SU-DHL-6 (cell line): Measurements from ENCODE around the gene SLC38A3.

ENCODE experiments used
- H2AFZ ChIP-seq: fragments of 200-600 bp; sonication (generic); 2 replicates; pipeline ENCODE4 v1.6.1; 2014; ENCODE audit warnings: low read depth, mild to moderate bottlenecking, moderate library complexity, mixed read lengths, antibody characterized with exemption, low read length; ENCODE audit not compliant: severe bottlenecking
- H3F3A ChIP-seq: fragments of 200-600 bp; shearing (Covaris generic); 2 replicates; pipeline ENCODE4 v1.6.0; 2016; ENCODE audit warnings: antibody characterized with exemption, mild to moderate bottlenecking; ENCODE audit not compliant: insufficient read depth
- H3K27ac ChIP-seq: fragments of 200-600 bp; sonication (generic); 2 replicates; pipeline ENCODE4 v1.5.1; 2016; ENCODE audit warnings: low read depth, mild to moderate bottlenecking, low read length, moderate library complexity, mixed read lengths
- H3K27me3 ChIP-seq: fragments of 200-600 bp; sonication (generic), shearing (Covaris generic); 2 replicates; pipeline ENCODE4 v1.6.0; 2014; ENCODE audit warnings: mild to moderate bottlenecking, low read length
- H3K36me3 ChIP-seq: fragments of 200-600 bp; sonication (generic); 2 replicates; pipeline ENCODE4 v1.6.1; 2014; ENCODE audit warnings: mild to moderate bottlenecking, low read length, mixed read lengths
- H3K4me2 ChIP-seq: fragments of 300-600, 200-600 bp; shearing (Covaris generic), sonication (generic); 2 replicates; pipeline ENCODE4 v1.6.0; 2014; ENCODE audit warnings: low read length, low read depth, mild to moderate bottlenecking; ENCODE audit not compliant: poor library complexity, severe bottlenecking
- H3K4me3 ChIP-seq: fragments of 200-600 bp; sonication (generic); 2 replicates; pipeline ENCODE4 v1.5.1; 2014; ENCODE audit warnings: antibody characterized with exemption, low read length, mild to moderate bottlenecking, mixed read lengths; ENCODE audit not compliant: insufficient read depth, poor library complexity, severe bottlenecking
- H3K79me2 ChIP-seq: fragments of 200-600 bp; sonication (generic); 2 replicates; pipeline ENCODE4 v1.6.1; 2014; ENCODE audit warnings: mild to moderate bottlenecking, low read length, moderate library complexity; ENCODE audit not compliant: insufficient read depth
- H3K9ac ChIP-seq: fragments of 200-600 bp; sonication (generic); 2 replicates; pipeline ENCODE4 v1.7.0; 2014; ENCODE audit warnings: mild to moderate bottlenecking, low read length
- H3K9me2 ChIP-seq: fragments of 200-600 bp; sonication (generic); replicated peaks from 2 replicates; pipeline ENCODE4 v1.6.1; 2014; ENCODE audit warnings: low read length; ENCODE audit not compliant: insufficient read depth
- H3K9me3 ChIP-seq: fragments of 200-600 bp; sonication (generic); 2 replicates; pipeline ENCODE4 v1.6.1; 2014; ENCODE audit warnings: low read length, mixed read lengths; ENCODE audit not compliant: insufficient read depth
- H4K20me1 ChIP-seq: fragments of 200-600 bp; sonication (generic); 2 replicates; pipeline ENCODE4 v1.6.1; 2014; ENCODE audit warnings: low read depth, mild to moderate bottlenecking, antibody characterized with exemption, low read length, moderate library complexity, mixed read lengths
- CTCF ChIP-seq: fragments of 200-600 bp; sonication (generic); IDR thresholded peaks from one replicate; pipeline ENCODE4 v1.5.1; 2017; ENCODE audit warnings: antibody characterized with exemption, mild to moderate bottlenecking, low read length, moderate library complexity; ENCODE audit not compliant: insufficient read depth, poor library complexity, severe bottlenecking
- EZH2phosphoT487 ChIP-seq: fragments of 200-600 bp; sonication (generic), shearing (Covaris generic); conservative IDR thresholded peaks from 2 replicates; pipeline ENCODE4 v1.6.1; 2018; ENCODE audit warnings: mild to moderate bottlenecking, antibody characterized with exemption, low read length, moderate library complexity, mixed read lengths

Gene SLC38A3

GRCh38 chr3:50163572-50164455, 41.3 kb upstream of the SLC38A3 start:
- H3K36me3 ChIP-seq, result no peaks in the 10 kb centered on the region
- H3K27ac ChIP-seq, result no peak overlapping the region
- TF ChIP-seq EZH2phosphoT487 (no peak), CTCF (no peak)
- H3K4me2 ChIP-seq, result no peak overlapping the region
- H4K20me1 ChIP-seq, result no peaks in the 10 kb centered on the region
- H3K9me3 ChIP-seq, result no peaks in the 10 kb centered on the region
- no peak overlapping the region for H3K4me3 ChIP-seq
- H2AFZ ChIP-seq, result no peak overlapping the region
- H3K27me3 ChIP-seq, result no peaks in the 10 kb centered on the region
- no peaks in the 10 kb centered on the region for H3F3A ChIP-seq
- no peaks in the 10 kb centered on the region for H3K9me2 ChIP-seq
- no peaks in the 10 kb centered on the region for H3K79me2 ChIP-seq
- no peak overlapping the region for H3K9ac ChIP-seq

- no peak overlapping the region for H3K4me3 ChIP-seq
- H3K36me3 ChIP-seq, result no peaks in the 10 kb centered on the region
- H3K27ac ChIP-seq, result no peak overlapping the region
- no peaks in the 10 kb centered on the region for H3K79me2 ChIP-seq
- no peak overlapping the region for H3K4me2 ChIP-seq
- no peak overlapping the region for H2AFZ ChIP-seq
- H3K9me3 ChIP-seq, result no peaks in the 10 kb centered on the region
- H3K9ac ChIP-seq, result no peak overlapping the region
- no peaks in the 10 kb centered on the region for H3F3A ChIP-seq
- no peak for TF ChIP-seq CTCF
- TF ChIP-seq EZH2phosphoT487, result no peak
- H3K9me2 ChIP-seq, result no peaks in the 10 kb centered on the region
- H3K27me3 ChIP-seq, result no peaks in the 10 kb centered on the region
- no peaks in the 10 kb centered on the region for H4K20me1 ChIP-seq
These were observed 40.6 kb upstream of the SLC38A3 start for GRCh38 chr3:50164481-50164880.

- Histone ChIP-seq H3F3A (no peaks in the 10 kb centered on the region), H3K4me3 (no peak overlapping the region), H3K4me2 (no peak overlapping the region), H3K27me3 (no peaks in the 10 kb centered on the region), H3K9me3 (no peaks in the 10 kb centered on the region), H3K36me3 (no peaks in the 10 kb centered on the region), H3K9ac (no peak overlapping the region), H4K20me1 (no peaks in the 10 kb centered on the region), H3K27ac (no peak overlapping the region), H2AFZ (no peak overlapping the region), H3K9me2 (no peaks in the 10 kb centered on the region), H3K79me2 (no peaks in the 10 kb centered on the region)
- TF ChIP-seq CTCF, result no peak
- TF ChIP-seq EZH2phosphoT487, result no peak
These were observed 39.8 kb upstream of the SLC38A3 start for GRCh38 chr3:50164984-50165909.
